OCI-LY3 (cell line): ENCODE data around the gene TEX26.

Source experiments
- H2AFZ ChIP-seq: fragments of 200-600, 300-600 bp; shearing (Covaris generic); 2 replicates; pipeline ENCODE4 v1.6.0; 2014; ENCODE audit warnings: antibody characterized with exemption, low read depth, low read length
- H3K27ac ChIP-seq: fragments of 200-600, 300-600 bp; sonication (generic); 2 replicates; pipeline ENCODE4 v1.5.1; 2014; ENCODE audit warnings: mild to moderate bottlenecking, low read length, moderate library complexity, mixed read lengths
- H3K27me3 ChIP-seq: fragments of 200-600, 300-600 bp; sonication (generic); 2 replicates; pipeline ENCODE4 v1.6.1; 2014; ENCODE audit warnings: low read depth, low read length, mixed read lengths
- H3K36me3 ChIP-seq: fragments of 200-600, 300-600 bp; sonication (generic); replicated peaks from 2 replicates; pipeline ENCODE3; 2014; ENCODE audit warnings: low read depth, low read length, mixed read lengths
- H3K4me1 ChIP-seq: fragments of 300-600, 200-600 bp; sonication (generic); 2 replicates; pipeline ENCODE4 v1.6.1; 2014; ENCODE audit warnings: low read length, mixed read lengths
- H3K4me2 ChIP-seq: fragments of 200-600, 300-600 bp; sonication (generic); 2 replicates; pipeline ENCODE4 v1.6.1; 2014; ENCODE audit warnings: low read length, mixed read lengths
- H3K4me3 ChIP-seq: fragments of 300-600, 200-600 bp; sonication (generic); 2 replicates; pipeline ENCODE4 v1.5.1; 2014; ENCODE audit warnings: antibody characterized with exemption, mild to moderate bottlenecking, low read length, moderate library complexity
- H3K79me2 ChIP-seq: fragments of 300-600, 200-600 bp; shearing (Covaris generic); 2 replicates; pipeline ENCODE4 v1.6.1; 2014; ENCODE audit warnings: mild to moderate bottlenecking, low read length, mixed read lengths
- H3K9ac ChIP-seq: fragments of 300-600, 200-600 bp; shearing (Covaris generic); 2 replicates; pipeline ENCODE4 v1.6.0; 2014; ENCODE audit warnings: mild to moderate bottlenecking, low read length, moderate library complexity
- H3K9me3 ChIP-seq: fragments of 200-600, 300-600 bp; shearing (Covaris generic); 2 replicates; pipeline ENCODE4 v1.6.1; 2014; ENCODE audit warnings: low read length, mixed read lengths; ENCODE audit not compliant: insufficient read depth
- H4K20me1 ChIP-seq: fragments of 200-600, 300-600 bp; sonication (generic); 2 replicates; pipeline ENCODE4 v1.6.1; 2016; ENCODE audit warnings: low read length, mixed read lengths; ENCODE audit not compliant: insufficient read depth
- CTCF ChIP-seq: fragments of 200-600, 300-600 bp; sonication (generic); IDR thresholded peaks from 2 replicates; pipeline ENCODE4 v1.5.1; 2014; ENCODE audit warnings: antibody characterized with exemption, low read length, low read depth
- EZH2phosphoT487 ChIP-seq: fragments of 200-600 bp; shearing (Covaris generic); IDR thresholded peaks from 2 replicates; pipeline ENCODE4 v1.6.1; 2018; ENCODE audit warnings: antibody characterized with exemption, mixed run types, low read depth

The TEX26 gene

GRCh38 chr13:30974350-30974749 is 41.9 kb downstream of the TEX26 start:
- no peak overlapping the region for H3K4me2 ChIP-seq
- H3K4me1 ChIP-seq, result peaks cover 7% of the 10 kb centered on the region; the same call in 1 of the 2 replicates
- no peak overlapping the region for H2AFZ ChIP-seq
- TF ChIP-seq CTCF (no peak), EZH2phosphoT487 (no peak)
- H3K27me3 ChIP-seq, result peaks cover 60% of the 10 kb centered on the region
- H3K9me3 ChIP-seq, result no peaks in the 10 kb centered on the region
- H3K4me3 ChIP-seq, result no peak overlapping the region
- H3K36me3 ChIP-seq, result no peaks in the 10 kb centered on the region
- H3K9ac ChIP-seq, result no peak overlapping the region
- H3K79me2 ChIP-seq, result no peaks in the 10 kb centered on the region
- H3K27ac ChIP-seq, result no peak overlapping the region
- no peaks in the 10 kb centered on the region for H4K20me1 ChIP-seq

- Histone ChIP-seq H3K27me3 (peaks cover 58% of the 10 kb centered on the region), H2AFZ (no peak overlapping the region), H3K79me2 (no peaks in the 10 kb centered on the region), H3K9ac (no peak overlapping the region), H3K36me3 (no peaks in the 10 kb centered on the region), H4K20me1 (no peaks in the 10 kb centered on the region), H3K4me1 (peaks cover 7% of the 10 kb centered on the region; the same call in 1 of the 2 replicates), H3K4me3 (no peak overlapping the region), H3K9me3 (no peaks in the 10 kb centered on the region), H3K27ac (no peak overlapping the region), H3K4me2 (no peak overlapping the region)
- TF ChIP-seq EZH2phosphoT487, result no peak
- TF ChIP-seq CTCF, result no peak
These were observed 43.6 kb downstream of the TEX26 start for GRCh38 chr13:30976025-30976424.

- Histone ChIP-seq H3K27me3 (peaks cover 46% of the 10 kb centered on the region), H3K9me3 (no peaks in the 10 kb centered on the region), H3K4me1 (peaks cover 18% of the 10 kb centered on the region), H2AFZ (no peak overlapping the region), H4K20me1 (no peaks in the 10 kb centered on the region), H3K4me2 (no peak overlapping the region), H3K79me2 (no peaks in the 10 kb centered on the region), H3K9ac (no peak overlapping the region), H3K36me3 (no peaks in the 10 kb centered on the region), H3K4me3 (no peak overlapping the region), H3K27ac (no peak overlapping the region)
- TF ChIP-seq EZH2phosphoT487 (no peak), CTCF (peak; percentile 94)
These were observed 46.8 kb downstream of the TEX26 start for GRCh38 chr13:30978981-30979956.

GRCh38 chr13:30982506-30982905 is 50.0 kb downstream of the TEX26 start:
- no peak overlapping the region for H3K4me3 ChIP-seq
- H3K9ac ChIP-seq, result no peak overlapping the region
- H3K4me2 ChIP-seq, result peak overlapping the region; percentile 47
- no peak overlapping the region for H2AFZ ChIP-seq
- H3K79me2 ChIP-seq, result no peaks in the 10 kb centered on the region
- TF ChIP-seq EZH2phosphoT487 (no peak), CTCF (no peak)
- peaks cover 23% of the 10 kb centered on the region for H3K4me1 ChIP-seq
- no peaks in the 10 kb centered on the region for H3K9me3 ChIP-seq
- peaks cover 42% of the 10 kb centered on the region for H3K27me3 ChIP-seq
- H4K20me1 ChIP-seq, result no peaks in the 10 kb centered on the region
- no peaks in the 10 kb centered on the region for H3K36me3 ChIP-seq
- H3K27ac ChIP-seq, result no peak overlapping the region
